Forelimb muscle (tissue), 1 donor: Measurements from ENCODE around the gene SPTBN4. TPM values are rescaled to one million over a fixed set of nuclear protein-coding genes. Genes with fewer than 3 reads are reported as not detected.
"Not testable (repeated sequence)": the region's sequence is repeated elsewhere in the genome, so short reads cannot be mapped to it uniquely, and the experiment has no call there.

ENCODE experiments used
- DNase-seq: peaks from one replicate; pipeline ENCODE4 v3.0.0-alpha.2; 2013; ENCODE audit warnings: low read depth
- polyA plus RNA-seq: library from polyadenylated mRNA; unstranded; fragments of 120-200 nt; gene quantifications from one replicate; pipeline ENCODE4 v1.2.1, GENCODE V29; 2013; ENCODE audit not compliant: insufficient read length

Gene SPTBN4
- polyA plus RNA-seq, 1 donor, result 0.33 TPM

DNA sequence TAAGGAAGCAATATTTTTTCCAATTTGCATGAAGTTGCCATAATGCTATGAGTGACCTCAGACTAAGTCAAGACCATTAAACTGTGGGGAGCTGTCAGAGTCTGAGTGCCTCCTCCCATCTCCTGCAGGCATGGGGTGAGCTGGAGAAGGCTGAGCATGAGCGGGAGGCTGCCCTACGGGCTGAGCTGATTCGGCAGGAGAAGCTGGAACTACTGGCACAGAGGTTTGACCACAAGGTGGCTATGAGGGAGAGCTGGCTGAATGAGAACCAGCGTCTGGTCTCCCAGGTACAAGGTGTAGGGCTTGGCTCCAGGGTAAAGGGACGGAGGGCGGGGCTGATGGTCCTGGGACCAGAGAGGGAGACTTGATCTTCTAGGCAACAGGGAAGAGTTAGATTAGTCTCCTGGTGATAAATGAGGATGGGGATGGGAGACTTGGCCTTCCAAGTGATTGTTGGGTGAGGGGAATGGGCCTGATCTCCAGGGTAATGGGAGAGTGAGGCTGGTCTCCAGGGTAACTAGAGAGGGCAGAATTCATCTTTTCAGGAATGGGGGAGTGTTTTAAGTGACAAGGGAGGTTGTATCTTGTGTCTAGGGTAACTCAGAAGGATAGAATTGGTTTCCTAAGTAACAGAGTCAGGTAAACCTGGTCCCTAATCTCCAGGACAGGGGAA lies 36.0 kb downstream of the SPTBN4 start:
- no peak for DNase-seq

DNA sequence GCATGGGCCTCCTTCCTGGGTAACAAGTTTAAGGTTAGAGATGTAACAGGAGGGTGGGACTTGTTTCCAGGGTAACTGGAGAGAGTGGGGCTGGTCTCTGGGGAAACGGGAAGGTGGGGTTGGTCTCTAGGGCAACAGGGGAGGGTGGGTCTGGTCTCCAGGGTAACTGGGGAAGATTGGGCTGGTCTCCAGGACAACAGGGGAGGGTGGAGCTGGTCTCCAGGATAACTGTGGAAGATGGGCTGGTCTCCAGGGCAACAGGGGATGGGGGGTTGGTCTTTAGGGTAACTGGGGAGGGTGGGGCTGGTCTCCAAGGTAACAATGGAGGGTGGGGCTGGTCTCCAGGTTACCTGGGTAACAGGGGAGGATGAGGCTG lies 36.5 kb downstream of the SPTBN4 start:
- DNase-seq, result no peak

DNA sequence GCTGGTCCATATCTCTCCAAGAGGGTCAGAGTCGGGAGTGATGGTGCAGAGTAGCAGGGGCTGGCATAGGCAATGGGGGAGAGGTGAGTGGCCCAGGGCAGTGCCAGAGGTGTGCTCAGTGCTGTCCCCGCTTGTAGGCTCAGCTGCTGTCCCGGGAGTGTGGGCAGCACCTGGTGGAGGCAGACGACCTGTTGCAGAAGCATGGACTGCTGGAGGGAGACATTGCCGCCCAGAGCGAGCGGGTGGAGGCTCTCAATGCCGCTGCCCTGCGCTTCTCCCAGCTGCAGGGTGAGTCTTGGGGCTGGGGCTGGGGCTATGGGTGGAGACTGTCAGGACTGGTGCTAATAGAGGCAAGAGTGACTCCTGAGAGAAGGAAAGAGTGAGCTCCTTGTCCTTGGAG lies 39.3 kb downstream of the SPTBN4 start:
- DNase-seq, result no peak

DNA sequence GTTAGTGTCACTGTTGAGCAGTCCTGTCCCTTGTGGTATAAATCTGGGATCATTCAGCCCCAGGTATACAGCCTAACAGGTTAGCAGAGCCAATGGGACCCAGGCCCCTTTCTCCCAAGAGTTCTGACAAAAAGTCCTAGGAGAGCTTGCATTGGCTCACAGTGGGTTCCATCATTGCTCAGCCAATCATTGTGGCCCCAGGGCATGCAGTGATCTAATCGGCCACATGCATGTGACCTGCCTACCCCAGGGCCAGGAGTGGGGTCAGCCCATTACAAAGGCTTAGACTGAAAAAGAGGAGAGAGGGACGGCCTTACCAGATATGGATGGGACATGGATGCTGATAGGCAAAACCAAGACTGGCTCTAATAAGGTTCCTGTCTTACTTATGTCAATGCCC lies 41.1 kb downstream of the SPTBN4 start:
- DNase-seq, result no peak

DNA sequence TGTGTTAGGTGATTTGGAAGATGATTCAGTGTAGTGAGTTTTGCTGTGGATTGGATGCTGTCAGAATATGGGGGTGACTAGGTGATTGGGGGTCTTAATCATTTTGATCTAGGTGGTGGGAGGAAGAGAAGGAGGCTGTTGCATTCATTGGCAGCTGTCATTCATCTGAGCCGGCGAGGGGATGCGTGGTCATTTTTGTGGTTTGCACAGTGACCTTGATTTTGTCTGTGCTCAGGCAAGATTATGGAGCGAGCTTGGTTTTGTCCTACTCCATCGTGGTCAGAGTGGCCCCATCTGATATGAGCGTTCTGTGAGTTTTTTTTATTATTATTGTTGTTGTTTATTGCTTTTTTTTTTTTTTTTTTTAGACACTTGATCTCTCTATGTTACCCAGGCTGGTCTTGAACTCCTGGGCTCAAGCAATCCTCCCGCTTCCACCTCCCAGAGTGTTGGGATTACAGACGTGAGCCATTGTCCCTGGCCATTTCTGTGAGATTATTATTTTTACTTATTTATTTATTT lies 42.0 kb downstream of the SPTBN4 start:
- DNase-seq, result no peak

DNA sequence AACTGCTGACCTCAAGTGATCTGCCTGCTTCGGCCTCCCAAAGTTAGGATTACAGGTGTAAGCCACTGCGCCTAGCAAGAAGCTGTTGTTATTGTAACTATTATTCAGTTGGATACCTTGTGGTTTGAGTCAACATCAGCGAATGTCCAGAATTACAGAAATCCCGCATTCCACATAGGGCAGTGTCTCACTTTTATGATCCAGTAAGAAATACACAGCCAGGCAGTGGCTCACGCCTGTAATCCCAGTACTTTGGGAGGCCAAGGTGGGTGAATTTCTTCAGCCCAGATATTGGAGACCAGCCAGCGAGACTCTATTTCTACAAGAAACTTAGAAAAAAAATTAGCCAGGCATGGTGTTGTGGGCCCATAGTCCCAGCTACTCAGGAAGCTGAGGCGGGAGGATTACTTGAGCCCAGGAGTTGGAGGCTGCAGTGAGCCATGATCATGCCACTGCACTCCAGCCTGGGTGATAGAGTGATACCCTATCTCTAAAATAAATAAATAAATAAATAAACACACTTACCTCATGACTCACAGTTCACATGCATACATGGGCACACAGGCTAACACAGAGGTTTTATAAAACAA lies 43.8 kb downstream of the SPTBN4 start:
- DNase-seq, result no peak

DNA sequence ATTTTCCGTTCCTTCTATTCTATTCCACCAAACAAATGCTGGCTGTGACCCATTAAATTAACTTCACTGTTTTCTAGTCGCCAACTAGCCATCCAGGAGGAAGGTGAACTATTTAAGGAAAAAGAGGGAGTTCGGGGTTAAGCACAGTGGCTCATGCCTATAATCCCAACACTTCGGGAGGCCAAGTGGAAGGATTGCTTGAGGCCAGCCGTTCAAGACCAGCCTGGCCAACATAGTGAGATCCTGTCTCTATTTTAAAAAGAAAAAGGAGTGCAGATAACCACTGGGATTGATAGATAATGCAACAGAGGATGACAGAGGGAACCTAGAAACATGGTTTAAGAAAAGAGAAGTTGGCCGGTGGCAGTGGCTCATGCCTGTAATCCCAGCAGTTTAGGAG lies 44.7 kb downstream of the SPTBN4 start:
- no peak for DNase-seq

DNA sequence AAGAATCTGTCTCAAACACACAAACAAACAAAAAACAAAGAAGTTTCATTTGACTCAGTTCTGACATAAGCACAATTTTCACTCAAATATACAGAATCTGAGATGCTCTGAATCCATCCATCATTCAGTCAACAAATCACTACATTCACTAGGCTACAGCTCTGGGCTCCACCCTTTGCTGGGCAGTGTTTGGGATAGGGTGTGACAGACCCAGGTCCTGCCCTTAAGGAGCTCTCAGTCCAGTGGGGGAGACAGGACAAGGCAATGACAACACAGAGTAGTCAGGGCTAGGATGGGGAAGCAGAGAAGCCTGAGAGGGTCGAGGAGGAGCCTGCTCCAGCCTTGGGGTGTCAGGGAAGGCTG lies 45.3 kb downstream of the SPTBN4 start:
- DNase-seq, result no peak

DNA sequence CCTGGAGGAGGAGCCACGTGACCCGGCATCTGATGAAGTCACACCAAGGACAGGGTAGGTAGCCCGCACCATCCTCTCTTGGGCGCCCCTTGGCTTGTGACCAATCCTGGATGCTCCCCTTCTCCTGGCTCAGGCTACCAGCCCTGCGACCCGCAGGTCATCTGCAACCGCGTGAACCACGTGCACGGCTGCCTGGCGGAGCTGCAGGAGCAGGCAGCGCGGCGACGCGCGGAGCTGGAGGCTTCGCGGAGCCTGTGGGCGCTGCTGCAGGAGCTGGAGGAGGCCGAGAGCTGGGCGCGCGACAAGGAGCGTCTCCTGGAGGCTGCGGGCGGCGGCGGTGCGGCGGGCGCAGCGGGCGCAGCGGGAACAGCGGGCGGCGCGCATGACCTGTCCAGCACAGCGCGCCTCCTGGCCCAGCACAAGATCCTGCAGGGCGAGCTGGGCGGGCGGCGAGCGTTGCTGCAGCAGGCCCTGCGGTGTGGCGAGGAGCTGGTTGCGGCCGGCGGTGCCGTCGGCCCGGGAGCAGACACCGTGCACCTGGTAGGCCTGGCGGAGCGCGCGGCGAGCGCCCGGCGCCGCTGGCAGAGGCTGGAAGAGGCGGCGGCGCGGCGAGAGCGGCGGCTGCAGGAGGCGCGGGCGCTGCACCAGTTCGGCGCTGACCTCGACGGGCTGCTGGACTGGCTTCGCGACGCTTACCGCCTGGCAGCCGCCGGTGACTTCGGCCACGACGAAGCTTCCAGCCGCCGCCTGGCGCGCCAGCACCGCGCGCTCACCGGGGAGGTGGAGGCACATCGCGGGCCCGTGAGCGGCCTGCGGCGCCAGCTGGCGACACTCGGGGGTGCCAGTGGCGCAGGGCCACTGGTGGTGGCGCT lies 45.9 kb downstream of the SPTBN4 start:
- no peak for DNase-seq

DNA sequence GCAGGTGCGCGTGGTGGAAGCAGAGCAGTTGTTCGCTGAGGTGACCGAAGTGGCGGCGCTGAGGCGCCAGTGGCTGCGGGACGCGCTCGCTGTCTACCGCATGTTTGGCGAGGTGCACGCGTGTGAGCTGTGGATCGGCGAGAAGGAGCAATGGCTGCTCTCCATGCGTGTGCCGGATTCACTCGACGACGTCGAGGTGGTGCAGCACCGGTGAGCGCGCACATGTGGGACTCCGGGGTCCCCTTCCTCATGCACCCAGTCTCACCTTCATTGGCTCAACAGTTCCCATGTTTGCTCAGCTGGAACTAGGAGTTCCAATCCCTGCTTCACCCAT lies 46.5 kb downstream of the SPTBN4 start:
- no peak for DNase-seq

DNA sequence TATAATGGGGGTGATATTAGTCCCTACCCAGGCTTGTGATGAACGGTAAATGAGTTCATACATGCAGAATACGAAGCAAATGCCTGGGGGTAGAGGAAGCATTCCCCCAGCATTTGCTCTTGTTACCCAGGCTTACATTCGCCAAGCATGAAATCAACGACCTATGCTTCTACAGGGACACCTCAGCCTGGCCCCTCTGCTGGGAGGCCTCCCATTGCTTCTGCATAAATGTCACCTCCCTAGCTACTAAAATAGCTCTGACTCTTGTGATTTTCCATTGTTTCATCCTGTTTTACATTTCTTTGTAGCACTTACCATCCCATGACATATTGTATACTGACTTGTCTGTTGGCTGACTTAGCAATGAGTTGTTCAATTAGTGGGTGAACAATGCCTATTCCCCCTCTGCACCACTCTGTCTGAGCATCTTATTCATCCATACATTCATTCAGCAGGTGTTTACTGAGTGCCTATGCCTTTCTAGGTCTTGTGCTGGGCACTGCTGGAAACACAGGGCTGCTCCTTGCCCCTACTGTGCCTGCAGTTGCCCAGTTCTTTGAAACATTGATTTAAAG lies 47.0 kb downstream of the SPTBN4 start:
- DNase-seq, result no peak

DNA sequence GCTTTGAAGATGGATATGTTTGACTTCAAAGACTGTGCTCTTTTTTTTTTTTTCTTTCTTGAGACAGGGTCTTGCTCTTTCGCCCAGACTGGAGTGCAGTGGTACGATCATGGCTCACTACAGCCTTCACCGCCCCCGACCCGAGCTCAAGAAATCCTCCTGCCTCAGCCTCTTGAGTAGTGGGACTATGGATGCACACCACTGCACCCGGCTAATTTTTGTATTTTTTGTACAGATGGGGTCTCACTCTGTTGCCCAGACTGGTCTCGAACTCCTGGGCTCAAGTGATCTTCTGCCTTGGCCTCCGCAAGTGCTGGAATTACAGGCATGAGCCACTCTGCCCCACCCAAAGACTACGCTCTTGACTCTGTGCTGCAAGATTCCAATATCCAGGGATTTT lies 50.4 kb downstream of the SPTBN4 start:
- DNase-seq, result no peak

DNA sequence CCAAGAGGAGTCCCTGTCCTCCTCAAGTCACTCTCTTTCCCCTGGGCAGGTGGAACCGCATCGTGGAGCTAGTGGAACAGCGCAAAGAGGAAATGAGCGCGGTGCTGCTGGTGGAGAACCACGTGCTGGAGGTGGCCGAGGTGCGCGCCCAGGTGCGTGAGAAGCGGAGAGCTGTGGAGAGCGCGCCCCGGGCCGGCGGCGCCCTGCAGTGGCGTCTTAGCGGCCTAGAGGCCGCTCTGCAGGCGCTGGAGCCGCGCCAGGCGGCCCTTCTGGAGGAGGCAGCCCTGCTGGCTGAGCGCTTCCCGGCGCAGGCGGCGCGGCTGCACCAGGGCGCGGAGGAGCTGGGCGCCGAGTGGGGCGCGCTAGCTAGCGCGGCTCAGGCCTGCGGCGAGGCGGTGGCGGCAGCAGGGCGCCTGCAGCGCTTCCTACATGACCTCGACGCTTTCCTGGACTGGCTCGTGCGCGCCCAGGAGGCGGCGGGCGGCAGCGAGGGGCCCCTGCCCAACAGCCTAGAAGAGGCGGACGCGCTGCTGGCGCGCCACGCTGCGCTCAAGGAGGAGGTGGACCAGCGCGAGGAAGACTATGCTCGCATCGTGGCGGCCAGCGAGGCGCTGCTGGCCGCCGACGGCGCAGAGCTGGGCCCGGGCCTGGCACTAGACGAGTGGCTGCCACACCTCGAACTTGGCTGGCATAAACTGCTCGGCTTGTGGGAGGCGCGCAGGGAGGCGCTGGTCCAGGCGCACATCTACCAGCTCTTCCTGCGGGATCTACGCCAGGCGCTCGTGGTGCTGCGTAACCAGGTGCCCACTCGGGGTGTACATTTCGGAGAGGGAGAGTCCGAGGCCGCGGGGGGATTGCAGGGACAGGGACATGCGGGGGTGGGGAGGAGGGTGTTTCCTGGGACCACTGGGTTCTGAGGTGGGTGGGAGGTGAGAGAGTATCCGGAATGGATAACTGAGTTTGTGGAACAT lies 52.8 kb downstream of the SPTBN4 start:
- DNase-seq, result no peak

DNA sequence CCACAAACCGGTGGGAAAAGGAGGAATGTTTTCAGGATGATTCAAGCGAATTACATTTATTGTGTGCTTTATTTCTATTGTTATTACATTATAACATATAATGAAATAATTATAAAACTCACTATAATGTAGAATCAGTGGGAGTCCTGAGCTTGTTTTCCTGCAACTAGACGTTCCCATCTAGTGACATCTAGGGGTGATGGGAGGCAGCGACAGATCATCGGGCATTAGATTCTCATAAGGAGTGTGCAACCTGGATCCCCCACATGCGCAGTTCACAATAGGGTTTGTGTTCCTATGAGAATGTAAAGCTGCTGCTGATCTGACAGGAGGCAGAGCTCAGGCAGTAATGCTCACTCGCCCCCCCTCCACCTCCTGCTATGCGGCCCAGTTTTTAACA lies 54.5 kb downstream of the SPTBN4 start:
- no peak for DNase-seq

DNA sequence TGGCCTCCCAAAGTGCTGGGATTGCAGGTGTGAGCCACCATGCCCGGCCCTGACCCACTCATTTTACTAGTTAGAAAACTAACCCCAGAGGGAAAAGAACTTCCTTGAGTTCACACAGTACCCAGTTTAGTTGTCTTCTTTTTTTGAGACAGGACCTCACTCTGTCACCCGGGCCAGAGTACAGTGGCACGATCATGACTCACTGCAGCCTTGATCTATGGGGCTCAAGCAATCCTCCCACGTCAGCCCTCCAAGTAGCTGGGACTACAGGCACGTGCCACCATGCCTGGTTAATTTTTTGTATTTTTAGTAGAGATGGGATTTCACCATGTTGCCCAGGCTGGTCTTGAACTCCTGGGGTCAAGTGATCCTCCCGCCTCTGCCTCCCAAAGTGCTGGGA lies 55.1 kb downstream of the SPTBN4 start:
- DNase-seq, result not testable (repeated sequence)

DNA sequence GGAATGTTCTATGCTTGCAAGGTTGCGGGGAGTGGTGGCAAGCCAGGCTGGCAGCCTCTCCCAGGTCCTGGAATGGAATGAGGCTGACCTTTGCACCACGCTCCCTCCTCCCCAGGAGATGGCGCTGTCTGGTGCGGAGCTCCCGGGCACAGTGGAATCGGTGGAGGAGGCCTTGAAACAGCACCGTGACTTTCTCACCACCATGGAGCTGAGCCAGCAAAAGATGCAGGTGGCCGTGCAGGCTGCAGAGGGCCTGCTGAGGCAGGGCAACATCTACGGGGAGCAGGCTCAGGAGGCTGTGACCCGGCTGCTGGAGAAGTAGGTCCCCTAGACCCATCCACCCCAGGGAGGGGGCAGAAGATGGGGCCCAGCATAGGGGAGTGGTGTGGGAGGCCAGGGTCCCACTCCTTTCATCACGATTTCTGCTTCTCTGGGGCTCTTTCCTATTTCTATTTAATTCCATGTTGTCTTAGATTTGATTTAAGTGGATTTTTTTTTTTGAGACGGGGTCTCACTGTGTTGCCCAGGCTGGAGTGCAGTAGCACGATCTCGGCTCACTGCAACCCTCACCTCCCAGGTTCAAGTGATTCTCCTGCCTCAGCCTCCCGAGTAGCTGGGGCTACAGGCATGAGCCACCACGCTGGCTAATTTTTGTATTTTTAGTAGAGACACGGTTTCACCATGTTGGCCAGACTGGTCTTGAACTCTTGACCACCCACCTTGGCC lies 56.7 kb downstream of the SPTBN4 start:
- DNase-seq, result no peak

DNA sequence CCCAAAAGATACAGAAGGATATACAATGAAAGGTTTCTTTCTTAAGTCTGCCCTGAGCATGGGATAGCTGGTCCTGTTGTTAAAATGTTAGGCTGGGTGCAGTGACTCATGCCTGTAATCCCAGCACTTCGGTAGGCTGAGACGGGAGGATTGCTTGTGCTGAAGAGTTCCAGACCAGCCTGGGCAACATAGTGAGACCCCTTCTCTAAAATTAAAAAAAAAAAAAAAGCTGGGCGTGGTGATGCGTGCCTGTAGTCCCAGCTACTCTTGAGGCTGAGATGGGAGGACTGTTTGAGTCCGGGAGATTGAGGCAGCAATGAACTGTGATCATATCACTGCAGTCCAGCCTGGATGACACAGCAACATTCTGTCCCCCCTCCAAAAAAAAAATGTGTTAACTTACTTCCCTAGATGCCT lies 57.3 kb downstream of the SPTBN4 start:
- no peak for DNase-seq

DNA sequence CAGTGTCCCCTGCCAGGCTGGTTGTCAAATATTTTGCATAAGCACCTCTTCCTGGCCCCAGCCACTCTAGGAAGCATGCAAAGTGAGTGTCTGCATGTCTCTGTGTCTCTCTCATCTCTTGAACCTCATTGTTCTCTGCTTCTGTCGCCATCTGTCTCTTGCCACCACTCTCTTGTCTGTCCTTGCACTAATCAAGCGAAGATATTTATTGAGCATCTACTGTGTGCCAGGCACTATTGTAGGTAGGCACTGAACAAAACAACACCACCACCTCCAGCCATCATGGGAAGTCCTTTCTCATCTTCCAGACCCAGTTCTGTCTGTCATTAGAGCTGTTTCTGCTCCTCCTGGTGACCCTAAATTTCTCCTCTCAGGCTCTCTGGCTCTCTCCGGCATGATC lies 57.9 kb downstream of the SPTBN4 start:
- no peak for DNase-seq

DNA sequence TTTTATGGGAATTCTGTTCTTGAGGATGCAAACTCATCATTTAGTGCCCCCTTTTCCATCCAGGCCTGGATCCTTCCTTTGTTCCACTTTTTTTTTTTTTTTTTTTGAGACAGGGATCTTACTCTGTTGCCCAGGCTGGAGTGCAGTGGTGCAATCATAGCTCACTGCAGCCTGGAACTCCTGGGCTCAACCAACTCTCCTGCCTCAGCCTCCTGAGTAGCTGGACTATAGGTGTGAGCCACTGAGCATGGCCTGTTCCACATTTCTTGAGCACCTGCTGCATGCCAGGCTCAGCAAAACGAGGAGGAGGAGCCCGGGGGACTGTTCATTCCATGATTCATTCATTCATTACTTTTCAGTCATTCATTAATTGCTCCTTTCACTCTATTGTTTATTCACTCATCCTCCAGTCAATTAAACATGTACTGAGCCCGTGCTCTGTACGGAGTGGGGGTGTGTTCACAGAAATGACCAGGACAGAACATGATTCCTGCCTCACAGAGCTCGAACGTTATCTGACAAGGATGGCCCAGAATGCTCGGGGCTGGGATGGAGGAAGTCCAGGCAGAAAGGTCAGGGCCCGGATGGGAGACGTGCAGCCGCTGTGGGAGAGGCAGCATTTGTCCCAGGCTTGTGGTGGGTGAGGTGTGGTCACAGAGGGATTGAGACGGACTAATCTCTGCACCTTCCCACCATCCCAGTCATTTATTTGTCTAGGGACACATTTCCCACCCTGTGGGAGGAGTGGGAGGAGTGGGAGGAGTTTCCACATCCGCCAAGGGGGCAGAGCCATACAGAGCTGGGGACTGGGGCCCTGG lies 58.6 kb downstream of the SPTBN4 start:
- no peak for DNase-seq

DNA sequence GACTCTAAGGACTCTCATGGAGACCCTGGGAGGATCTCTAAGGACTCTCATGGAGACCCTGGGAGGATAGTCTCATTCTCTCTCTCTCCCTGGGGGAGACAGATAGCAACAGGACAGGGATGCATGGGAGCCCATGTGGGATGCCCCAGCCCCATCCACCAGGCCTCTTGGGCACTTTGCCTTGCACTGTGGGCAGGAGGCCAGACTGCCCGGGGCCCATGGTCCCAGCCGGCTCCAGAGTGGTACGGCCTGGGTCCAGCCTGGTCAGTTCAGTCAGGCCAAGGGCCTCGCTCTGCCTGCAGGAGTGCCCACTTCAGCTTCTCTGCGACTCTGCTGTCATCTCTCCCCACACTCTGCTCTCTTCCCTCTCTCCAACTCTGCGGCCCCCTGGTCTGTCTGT lies 61.3 kb downstream of the SPTBN4 start:
- DNase-seq, result no peak
